CD4-positive, alpha-beta T cell treated with Interleukin-1 beta for 1 hour (primary cell): ENCODE data around the gene CEMIP2.
"Not testable (repeated sequence)": the region's sequence is repeated elsewhere in the genome, so short reads cannot be mapped to it uniquely, and the experiment has no call there.

Source experiments
- DNase-seq, 2 donors: peaks; one replicate each; pipeline ENCODE4 v3.0.0-alpha.2; 2020 to 2022

The CEMIP2 gene

GRCh38 chr9:71706176-71706575 is 62.1 kb downstream of the CEMIP2 start:
- DNase-seq: no peak

GRCh38 chr9:71704796-71705195 is 63.5 kb downstream of the CEMIP2 start:
- no peak for DNase-seq

GRCh38 chr9:71703172-71703872 is 65.0 kb downstream of the CEMIP2 start:
- DNase-seq: no peak

GRCh38 chr9:71697882-71698281 is 70.4 kb downstream of the CEMIP2 start:
- no peak for DNase-seq

GRCh38 chr9:71694332-71694731 is 74.0 kb downstream of the CEMIP2 start:
- DNase-seq: no peak

GRCh38 chr9:71693607-71694006 is 74.7 kb downstream of the CEMIP2 start:
- DNase-seq: no peak

GRCh38 chr9:71692337-71692736 is 76.0 kb downstream of the CEMIP2 start:
- peak in 1 of 2 donors; percentile 11 for DNase-seq

- not testable (repeated sequence) for DNase-seq
Measured at GRCh38 chr9:71691576-71691975, 76.7 kb downstream of the CEMIP2 start.

GRCh38 chr9:71690689-71691435 is 77.5 kb downstream of the CEMIP2 start:
- DNase-seq: no peak

- DNase-seq: no peak
Measured at GRCh38 chr9:71690063-71690688, 78.1 kb downstream of the CEMIP2 start.

- DNase-seq: no peak
Measured at GRCh38 chr9:71687676-71688075, 80.6 kb downstream of the CEMIP2 start.

- DNase-seq: no peak
Measured at GRCh38 chr9:71685988-71686387, 82.3 kb downstream of the CEMIP2 start.

GRCh38 chr9:71685394-71685793 is 82.9 kb downstream of the CEMIP2 start:
- peak; percentile 11 to 64 for DNase-seq

GRCh38 chr9:71684566-71684965 is 83.7 kb downstream of the CEMIP2 start:
- DNase-seq: no peak

GRCh38 chr9:71683598-71684235 is 84.6 kb downstream of the CEMIP2 start:
- peak; percentile 10 to 37 for DNase-seq

- no peak for DNase-seq
Measured at GRCh38 chr9:71681708-71682272, 86.5 kb downstream of the CEMIP2 start.

- DNase-seq: no peak
Measured at GRCh38 chr9:71681104-71681707, 87.1 kb downstream of the CEMIP2 start.

GRCh38 chr9:71680189-71680980 is 87.9 kb downstream of the CEMIP2 start:
- no peak for DNase-seq

GRCh38 chr9:71678999-71679398 is 89.3 kb downstream of the CEMIP2 start:
- no peak for DNase-seq

- no peak for DNase-seq
Measured at GRCh38 chr9:71677209-71677608, 91.1 kb downstream of the CEMIP2 start.

- no peak for DNase-seq
Measured at GRCh38 chr9:71676460-71676859, 91.9 kb downstream of the CEMIP2 start.

GRCh38 chr9:71675857-71676165 is 92.5 kb downstream of the CEMIP2 start:
- no peak for DNase-seq
